Activated T-cell treated with anti-CD3 and anti-CD28 coated beads for 24 hours (primary cell): ENCODE measurements around the gene SLC32A1.

Experiments
- DNase-seq: peaks from one replicate; pipeline ENCODE4 v3.0.0-alpha.2; 2020; ENCODE audit warnings: low read depth

Gene SLC32A1

GRCh38 chr20:38723848-38724625 lies at the start of gene SLC32A1:
Gene SLC32A1 (plus strand): TSS chr20:38724486. CDS start chr20:38724725, 239 bp downstream.
- no peak for DNase-seq

- no peak for DNase-seq
Observed at GRCh38 chr20:38674765-38675133, 49.5 kb upstream of the SLC32A1 start.

- DNase-seq, result no peak
Observed at GRCh38 chr20:38676576-38676975, 47.7 kb upstream of the SLC32A1 start.

- no peak for DNase-seq
Observed at GRCh38 chr20:38680500-38681306, 43.6 kb upstream of the SLC32A1 start.

GRCh38 chr20:38685271-38685670 lies 39.0 kb upstream of the SLC32A1 start:
- DNase-seq, result no peak

GRCh38 chr20:38685853-38686473 lies 38.3 kb upstream of the SLC32A1 start:
- no peak for DNase-seq

- DNase-seq, result peak; percentile 20
Observed at GRCh38 chr20:38692436-38693411, 31.6 kb upstream of the SLC32A1 start.

GRCh38 chr20:38697306-38697705 lies 27.0 kb upstream of the SLC32A1 start:
- DNase-seq, result no peak

GRCh38 chr20:38698541-38698940 lies 25.7 kb upstream of the SLC32A1 start:
- no peak for DNase-seq

- no peak for DNase-seq
Observed at GRCh38 chr20:38700141-38700540, 24.1 kb upstream of the SLC32A1 start.

- DNase-seq, result no peak
Observed at GRCh38 chr20:38700926-38701325, 23.4 kb upstream of the SLC32A1 start.

GRCh38 chr20:38703526-38703925 lies 20.8 kb upstream of the SLC32A1 start:
- DNase-seq, result no peak

- DNase-seq, result no peak
Observed at GRCh38 chr20:38704136-38704535, 20.1 kb upstream of the SLC32A1 start.

GRCh38 chr20:38706509-38706908 lies 17.8 kb upstream of the SLC32A1 start:
- DNase-seq, result no peak

- DNase-seq, result no peak
Observed at GRCh38 chr20:38714308-38714707, 10.0 kb upstream of the SLC32A1 start.

- DNase-seq, result no peak
Observed at GRCh38 chr20:38715646-38716045, 8.6 kb upstream of the SLC32A1 start.

GRCh38 chr20:38722683-38723016 lies 1.6 kb upstream of the SLC32A1 start:
- no peak for DNase-seq

GRCh38 chr20:38723017-38723847 lies 1.1 kb upstream of the SLC32A1 start:
- DNase-seq, result no peak

GRCh38 chr20:38724626-38725147 lies 401 bp downstream of the SLC32A1 start:
- DNase-seq, result no peak

- DNase-seq, result no peak
Observed at GRCh38 chr20:38725148-38725901, 1.0 kb downstream of the SLC32A1 start.
